Stimulated activated CD4-positive, alpha-beta T cell treated with anti-CD3 and anti-CD28 coated beads, Interleukin-4, amount 100 ng/mL, for 48 hours (primary cell): ENCODE measurements around the gene UBXN11.

Experiments
- DNase-seq, 2 donors: peaks; one replicate each; pipeline ENCODE4 v3.0.0-alpha.2; 2020; ENCODE audit warnings: low read depth in 2 of 2

The UBXN11 gene, protein sequence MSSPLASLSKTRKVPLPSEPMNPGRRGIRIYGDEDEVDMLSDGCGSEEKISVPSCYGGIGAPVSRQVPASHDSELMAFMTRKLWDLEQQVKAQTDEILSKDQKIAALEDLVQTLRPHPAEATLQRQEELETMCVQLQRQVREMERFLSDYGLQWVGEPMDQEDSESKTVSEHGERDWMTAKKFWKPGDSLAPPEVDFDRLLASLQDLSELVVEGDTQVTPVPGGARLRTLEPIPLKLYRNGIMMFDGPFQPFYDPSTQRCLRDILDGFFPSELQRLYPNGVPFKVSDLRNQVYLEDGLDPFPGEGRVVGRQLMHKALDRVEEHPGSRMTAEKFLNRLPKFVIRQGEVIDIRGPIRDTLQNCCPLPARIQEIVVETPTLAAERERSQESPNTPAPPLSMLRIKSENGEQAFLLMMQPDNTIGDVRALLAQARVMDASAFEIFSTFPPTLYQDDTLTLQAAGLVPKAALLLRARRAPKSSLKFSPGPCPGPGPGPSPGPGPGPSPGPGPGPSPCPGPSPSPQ

GRCh38 chr1:26306290-26307229 is at the start of gene UBXN11:
Gene UBXN11, minus strand, starts transcription at chr1:26306636. Its CDS starts 3,753 bp downstream, at chr1:26302883.
- peak; percentile 86 to 91 for DNase-seq

GRCh38 chr1:26356106-26356505 is 49.7 kb upstream of the UBXN11 start:
- no peak for DNase-seq

GRCh38 chr1:26354972-26355371 is 48.5 kb upstream of the UBXN11 start:
- DNase-seq = no peak

GRCh38 chr1:26353976-26354820 is 47.8 kb upstream of the UBXN11 start, which contains the start of gene CRYBG2:
Gene CRYBG2, minus strand, starts transcription at chr1:26354130. Its CDS starts 7,473 bp downstream, at chr1:26346657.
- DNase-seq = no peak

GRCh38 chr1:26353210-26353859 is 46.9 kb upstream of the UBXN11 start:
- no peak for DNase-seq

GRCh38 chr1:26352338-26352679 is 45.9 kb upstream of the UBXN11 start:
- DNase-seq = no peak

DNA sequence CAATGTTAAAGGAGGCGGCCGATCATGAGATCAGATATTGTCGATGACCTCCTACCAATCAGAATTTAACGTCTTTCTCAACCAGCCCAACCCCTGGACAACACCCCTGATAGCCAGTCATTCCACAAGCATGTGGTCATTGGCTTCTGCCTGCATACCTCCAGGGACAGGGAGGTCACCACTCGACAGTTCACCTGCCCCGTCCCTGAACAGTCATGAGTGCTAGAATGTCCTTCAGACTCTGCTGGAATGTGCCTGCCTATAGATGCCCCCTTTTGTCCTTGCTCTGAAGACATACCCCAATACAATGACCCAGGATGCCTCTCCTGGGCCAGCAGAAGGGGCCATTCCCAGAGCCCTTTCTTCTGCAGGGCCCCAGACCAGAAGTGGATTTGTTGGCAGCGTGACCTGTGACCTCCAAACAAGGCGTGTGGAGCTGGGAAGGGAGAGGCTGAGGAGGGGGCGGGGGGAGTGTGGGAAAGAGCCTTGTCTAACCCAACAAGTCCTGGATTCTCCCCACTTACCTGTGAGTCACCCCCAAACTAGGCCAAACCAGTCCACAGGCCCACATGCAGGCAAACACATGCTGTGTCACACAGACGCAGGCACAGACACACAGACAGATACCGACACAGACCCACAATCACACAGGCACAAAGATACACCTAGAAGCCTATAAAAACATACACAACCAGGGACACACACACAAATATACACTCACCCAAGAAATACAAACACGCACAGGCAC is 45.3 kb upstream of the UBXN11 start:
- DNase-seq = no peak

GRCh38 chr1:26350701-26351589 is 44.5 kb upstream of the UBXN11 start:
- no peak for DNase-seq

- DNase-seq = no peak
Measured at GRCh38 chr1:26350343-26350700, 43.9 kb upstream of the UBXN11 start.

- no peak for DNase-seq
Measured at GRCh38 chr1:26349877-26350244, 43.4 kb upstream of the UBXN11 start.

GRCh38 chr1:26349188-26349876 is 42.9 kb upstream of the UBXN11 start:
- DNase-seq = no peak

GRCh38 chr1:26346274-26347033 is 40.0 kb upstream of the UBXN11 start:
- DNase-seq = no peak

DNA sequence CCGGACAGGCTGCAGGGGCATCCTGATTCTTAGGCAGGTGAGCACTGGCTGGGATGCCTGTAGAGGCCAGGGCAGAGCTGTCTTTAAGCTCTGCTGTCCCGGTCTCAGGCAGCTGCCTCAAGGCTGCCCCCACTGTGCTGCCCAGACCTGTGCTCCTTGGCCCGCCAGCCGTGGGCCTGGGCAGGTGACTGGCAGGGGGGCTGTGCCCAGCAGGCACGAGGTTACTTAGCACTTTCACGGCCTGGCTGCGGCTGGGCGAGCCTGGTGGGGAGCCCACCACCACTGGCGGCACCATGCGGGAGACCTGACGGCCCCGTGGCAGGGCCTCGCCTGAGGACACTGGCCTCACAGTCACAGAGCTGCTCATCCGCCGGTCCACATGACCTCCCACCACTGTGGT is 39.3 kb upstream of the UBXN11 start:
- no peak for DNase-seq

DNA sequence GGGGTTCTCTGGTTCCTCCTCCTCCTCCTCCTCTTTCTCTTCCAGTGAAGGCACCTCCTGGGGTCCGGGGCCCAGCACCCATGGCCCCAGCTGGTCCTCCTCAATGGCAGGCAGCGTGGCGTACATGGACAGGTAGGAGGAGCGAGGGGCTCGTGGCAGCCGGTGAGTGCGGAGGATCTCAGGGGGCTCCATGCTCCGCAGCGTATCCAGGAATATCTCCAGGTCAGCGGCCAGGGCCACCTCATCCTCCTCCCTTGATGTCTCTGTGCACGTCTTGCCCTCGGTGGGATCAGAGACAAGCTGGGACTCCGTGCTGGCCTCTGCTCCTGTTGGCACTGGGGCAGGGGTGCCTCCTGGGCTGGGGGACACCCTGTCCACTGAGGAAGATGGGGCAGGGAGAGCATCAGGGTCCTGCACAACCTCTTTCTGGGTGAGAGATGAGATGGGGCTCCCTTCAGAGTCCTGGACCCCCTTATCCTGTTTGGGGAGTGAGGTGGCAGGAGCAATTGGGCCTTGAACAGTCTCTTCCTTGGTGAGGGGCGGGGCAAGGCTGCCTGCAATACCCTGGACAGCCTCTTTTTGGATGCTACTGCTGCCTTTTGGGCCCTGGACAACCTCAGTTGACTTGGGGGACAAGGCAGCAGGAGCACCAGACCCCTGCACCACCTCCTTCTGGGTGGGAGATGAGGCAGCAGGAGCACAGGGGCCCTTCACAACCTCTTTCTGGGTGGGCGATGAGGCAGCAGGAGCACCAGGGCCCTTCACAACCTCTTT is 37.9 kb upstream of the UBXN11 start:
- no peak for DNase-seq

DNA sequence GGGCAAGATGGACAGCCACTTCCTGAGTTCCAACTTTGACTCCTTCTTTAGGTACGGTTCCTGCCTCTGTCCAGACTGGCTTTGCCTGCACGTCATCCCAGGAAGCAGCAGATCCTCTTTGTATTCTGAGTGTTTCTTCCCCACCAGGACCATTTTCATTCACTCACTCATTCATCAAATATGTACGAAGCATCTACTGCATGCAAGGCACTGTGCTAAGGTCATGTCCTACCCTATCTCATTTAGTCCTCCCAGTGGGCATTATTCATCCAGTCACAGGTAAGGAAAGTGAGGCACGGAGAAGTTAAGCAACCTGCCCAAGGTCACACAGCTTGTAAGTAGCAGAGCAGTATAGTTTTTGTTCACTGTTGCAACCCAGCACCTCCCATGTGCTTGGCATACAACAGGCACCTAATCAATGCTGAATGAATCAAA is 33.6 kb upstream of the UBXN11 start:
- DNase-seq = no peak

DNA sequence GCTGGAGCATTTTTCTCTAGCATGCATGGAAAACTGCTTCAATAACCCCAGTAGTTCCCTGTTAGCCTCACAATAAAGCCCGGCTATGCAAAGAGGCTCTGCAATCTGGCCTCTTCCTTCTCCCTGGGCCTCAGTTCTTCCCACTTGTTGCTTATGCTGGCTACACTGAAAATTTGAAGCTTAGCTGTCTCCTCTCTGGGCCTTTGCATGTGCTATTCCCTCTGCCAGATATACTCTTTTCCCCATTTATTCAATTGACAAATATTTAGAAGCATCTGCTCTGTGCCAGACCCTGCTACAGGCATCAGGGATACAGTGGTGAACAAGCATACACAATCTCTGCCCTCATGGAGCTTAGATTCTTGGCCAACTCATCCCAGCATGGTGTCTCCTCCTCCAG is 32.2 kb upstream of the UBXN11 start:
- no peak for DNase-seq

DNA sequence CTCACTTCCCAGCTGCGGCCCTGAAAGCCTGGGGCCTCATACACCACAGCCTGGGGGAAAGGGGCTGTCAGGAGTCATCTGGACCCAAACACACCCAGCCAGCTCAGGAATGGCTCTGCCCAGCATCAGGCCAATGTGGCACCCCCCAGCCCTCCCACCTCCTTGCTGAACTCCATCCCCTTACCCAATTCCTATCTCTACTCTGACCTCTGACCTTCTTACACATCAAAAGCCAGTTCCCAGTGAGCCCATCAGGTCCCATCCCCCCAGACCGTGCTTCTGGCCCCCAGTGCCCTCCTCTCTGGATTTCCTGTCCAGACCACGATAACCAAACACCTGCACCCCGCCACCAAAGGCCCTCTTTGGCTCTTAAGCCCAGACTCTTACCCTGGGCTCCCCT is 31.2 kb upstream of the UBXN11 start:
- no peak for DNase-seq
